DMS 273 (cell line): ENCODE data around the gene PTAR1.

ENCODE experiments used
- DNase-seq: peaks from one replicate; lab custom pipeline; 2025; ENCODE audit not compliant: unreplicated experiment; lab: John Stamatoyannopoulos, UW

PTAR1 gene

DNA sequence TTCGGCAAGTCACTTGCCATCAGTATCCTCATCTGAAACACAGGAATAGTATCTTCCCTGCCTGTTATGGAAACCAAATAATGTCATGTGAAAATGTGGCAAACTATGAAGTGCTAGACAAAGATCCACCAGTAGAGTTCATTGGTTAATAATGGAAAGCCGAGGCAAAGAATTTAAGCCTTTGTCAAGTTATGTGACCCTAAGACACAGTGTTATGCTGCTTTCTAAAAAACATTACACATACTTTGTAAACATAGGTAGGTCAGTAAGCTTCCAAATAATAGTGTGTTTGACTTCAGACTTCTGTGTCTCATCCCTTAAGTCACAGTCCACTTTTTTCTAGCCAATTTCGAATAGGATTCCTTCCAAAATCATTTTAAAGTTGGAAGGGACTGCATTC is 6.0 kb downstream of the PTAR1 start:
- no peak for DNase-seq

DNA sequence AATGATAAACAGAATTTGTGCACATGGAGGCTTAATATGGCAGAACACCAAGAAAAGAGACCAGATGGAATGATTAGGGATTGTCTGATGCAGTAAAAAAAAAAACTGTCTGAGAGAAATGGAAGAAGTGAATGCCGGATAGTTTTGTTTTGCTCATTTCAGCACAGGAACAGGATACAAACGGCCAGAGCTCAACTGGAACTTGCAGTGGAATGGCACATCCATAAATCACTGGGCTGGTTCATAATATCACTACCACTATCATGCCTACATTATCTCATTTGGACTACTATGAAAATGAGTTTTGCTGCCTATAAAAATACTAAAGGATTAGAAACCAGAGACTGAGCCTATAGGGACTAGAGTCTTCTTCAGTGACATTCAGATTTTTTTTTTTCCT is 9.7 kb downstream of the PTAR1 start:
- no peak for DNase-seq

GRCh38 chr9:69748304-69748703 is 11.5 kb downstream of the PTAR1 start:
- no peak for DNase-seq

GRCh38 chr9:69746859-69747560 is 12.8 kb downstream of the PTAR1 start:
- DNase-seq, result no peak

DNA sequence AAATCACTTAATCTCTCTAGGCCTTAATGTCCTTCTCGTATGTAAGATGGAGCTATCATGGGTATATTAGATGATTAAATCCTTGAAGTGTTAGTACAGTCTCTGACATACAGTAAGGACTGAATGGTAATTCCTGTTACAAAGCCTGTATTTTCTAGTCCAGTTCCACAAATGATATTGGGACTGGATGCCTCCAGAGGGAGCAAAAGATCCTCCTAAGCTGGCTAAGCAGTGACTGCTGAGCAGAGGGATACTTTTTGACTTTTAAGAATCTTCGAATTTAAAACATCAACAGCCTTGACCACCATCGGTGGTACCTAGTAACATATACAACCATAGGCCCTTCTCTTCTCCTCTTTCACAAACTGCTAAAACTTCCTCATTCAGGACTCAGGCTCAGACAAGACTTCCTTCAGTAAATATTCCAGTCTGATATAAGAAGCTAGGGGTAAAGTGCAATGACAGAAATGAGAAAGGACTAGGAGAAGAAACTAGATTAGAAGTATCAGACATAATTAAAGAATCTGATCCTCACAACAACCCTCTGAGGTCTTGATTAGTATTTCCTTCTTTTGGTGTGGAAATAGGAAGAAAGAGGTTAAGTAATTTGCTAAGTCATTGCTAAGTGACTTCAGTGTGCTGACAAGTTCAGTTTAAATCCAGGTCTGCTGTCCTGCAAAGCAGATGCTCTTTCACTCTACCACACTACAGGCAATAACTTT is 13.9 kb downstream of the PTAR1 start:
- DNase-seq, result peak; percentile 6

GRCh38 chr9:69744688-69745380 is 15.0 kb downstream of the PTAR1 start:
- DNase-seq, result no peak

DNA sequence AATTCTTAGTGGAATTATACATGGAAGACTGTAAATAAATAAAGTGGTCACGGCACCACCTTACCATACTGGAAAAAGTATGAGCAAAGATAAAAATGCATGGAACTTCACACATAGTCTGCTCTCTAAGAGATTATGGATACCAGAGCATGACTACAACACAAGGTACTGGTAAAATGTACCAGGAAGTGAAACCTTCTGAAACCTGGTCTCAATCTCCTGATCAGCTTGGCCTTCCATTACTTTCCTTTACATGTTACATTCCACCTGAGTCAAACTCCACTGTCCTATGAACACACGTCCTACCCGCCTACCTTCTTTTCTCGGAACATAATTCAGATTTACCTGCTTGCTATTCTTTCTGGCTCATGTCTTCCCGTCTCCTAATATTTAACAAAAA is 15.9 kb downstream of the PTAR1 start:
- no peak for DNase-seq

DNA sequence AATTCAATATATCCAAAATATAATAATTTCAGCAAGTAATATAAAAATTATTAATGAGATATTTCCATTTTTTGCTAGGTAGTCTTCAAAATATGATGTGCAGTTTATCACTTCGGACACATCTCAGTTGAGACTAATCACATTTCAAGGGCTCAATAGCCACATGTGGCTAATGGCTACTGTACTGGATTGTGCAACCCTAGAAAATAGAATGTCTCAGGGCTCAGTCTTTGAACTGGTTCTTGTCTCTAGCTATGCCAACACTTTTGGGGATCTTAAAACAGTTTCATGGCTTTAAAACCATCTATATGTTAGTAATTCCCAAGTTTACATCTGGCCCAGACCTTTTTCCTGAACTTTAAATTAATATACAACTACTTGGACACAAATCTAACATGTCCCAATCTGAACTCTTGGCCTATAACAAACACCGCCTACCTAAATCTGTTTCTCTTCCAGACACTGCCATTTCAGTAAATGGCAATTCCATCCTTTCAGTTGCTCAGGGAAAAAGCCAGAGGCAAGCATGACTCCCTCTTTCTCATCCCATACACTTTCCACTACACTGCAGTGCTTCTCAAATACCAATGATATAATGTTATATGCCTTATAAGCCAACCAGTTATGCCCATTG is 18.8 kb downstream of the PTAR1 start:
- no peak for DNase-seq

DNA sequence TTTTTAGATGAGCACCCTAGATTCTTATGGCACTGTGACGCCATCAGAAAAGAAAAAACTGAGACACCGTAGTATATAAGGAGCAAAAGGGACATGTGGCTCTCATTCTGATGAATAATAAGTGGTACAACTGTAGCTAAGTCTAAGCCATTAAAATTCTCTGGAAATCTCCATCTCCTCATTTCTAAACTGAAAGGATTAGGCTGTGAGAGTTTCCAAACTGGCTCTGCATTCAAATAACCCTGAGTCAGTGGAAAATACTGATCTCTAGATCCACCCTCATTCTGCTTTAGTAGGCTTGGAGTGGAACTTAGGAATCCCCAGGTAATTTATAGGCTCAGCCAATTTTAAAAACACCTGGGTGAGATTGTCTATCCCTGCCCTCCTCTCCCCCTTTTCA is 28.5 kb downstream of the PTAR1 start:
- DNase-seq, result no peak

- DNase-seq, result no peak
Observed at GRCh38 chr9:69719983-69720382, 39.8 kb downstream of the PTAR1 start.

DNA sequence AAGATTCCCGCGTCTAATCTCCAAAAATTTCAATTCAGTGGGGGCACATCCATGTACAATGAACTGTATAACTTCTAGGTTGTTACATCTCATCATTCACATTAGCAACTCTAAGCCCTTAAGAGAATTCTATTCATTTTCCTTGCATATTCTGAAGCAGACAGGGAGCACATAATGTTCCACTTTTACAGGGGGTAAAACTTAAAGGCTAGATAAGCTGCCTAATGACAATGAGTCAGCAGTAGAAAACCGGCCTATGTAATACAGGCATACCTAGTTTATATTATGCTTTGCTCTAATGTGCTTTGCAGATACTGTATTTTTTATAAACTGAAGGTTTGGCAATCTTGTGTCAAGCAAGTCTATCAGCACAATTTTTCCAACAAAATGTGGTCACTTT is 40.4 kb downstream of the PTAR1 start:
- no peak for DNase-seq

DNA sequence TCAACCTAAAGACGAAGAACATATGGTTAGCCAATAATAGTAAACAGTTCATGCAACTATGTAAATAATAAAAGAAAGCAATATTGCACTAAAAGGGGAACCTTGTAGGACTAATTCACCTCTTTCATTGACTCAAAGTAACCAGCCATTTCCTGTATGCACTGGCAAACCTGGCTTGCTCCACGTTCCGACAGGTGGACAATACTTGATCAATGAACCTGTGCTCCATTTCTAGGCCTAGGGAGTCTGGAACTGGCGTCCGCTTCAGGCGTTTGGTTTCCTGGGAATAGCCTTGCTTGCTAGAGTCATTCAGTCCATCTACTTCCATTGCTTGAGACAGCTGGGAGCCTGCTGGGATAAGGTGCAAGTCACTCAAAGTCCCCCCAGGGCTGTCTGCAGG is 41.6 kb downstream of the PTAR1 start:
- DNase-seq, result no peak

DNA sequence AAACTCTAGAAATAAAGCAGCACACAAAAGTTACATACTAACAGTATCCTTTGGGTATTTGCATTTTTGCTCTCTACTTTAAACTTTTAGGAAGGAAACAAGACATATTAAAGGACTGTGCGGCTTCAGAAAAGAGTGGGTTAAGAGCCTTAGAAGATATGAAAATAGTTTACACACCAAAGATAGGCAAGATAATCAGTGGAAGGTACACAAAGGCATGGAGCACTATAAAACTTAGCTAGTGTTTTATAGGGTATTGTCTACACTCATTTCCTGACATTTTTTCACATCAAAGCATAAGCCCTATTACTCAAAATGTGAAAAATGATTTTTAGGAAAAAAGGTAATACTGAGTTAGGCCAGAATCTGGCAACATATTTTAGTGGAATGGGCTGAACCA is 44.0 kb downstream of the PTAR1 start:
- DNase-seq, result no peak

DNA sequence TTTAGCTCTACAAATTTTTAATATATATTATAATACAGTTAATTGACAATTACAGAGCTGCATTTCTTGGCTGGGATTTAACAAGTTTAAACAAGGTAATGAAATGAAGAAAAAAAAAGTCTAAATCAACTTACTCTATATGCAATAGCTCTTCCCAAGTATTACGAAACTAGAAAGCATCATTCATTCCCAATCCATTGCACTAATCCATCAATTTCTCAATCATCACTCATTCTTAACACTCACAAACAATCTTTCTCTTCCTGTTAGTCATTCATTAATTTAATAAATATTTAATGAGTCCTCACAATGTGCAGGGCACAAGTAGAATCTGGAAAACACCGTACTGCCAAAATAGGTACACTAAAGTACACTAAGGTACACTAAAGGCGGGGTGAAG is 44.7 kb downstream of the PTAR1 start:
- no peak for DNase-seq

DNA sequence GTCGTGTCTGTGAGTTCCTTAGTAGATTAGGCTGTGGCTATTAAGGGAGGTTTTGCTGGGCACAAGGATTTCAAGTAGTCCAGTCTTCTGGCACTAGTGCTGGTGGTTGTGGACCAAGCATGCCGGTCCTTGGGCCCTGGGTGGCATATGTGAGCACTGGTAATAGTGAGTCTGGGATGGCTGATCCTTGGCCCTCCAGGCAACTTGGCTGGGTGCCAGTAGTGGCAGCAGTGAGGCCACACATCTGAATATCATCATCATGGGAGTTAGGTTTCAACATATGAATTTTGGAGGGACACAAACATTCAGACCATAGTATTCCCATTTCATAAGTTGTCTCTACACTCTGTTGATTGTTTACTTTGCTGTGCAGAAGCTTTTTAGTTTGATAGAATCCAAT is 62.3 kb downstream of the PTAR1 start:
- DNase-seq, result no peak

- peak; percentile 38 for DNase-seq
Observed at GRCh38 chr9:69696802-69697201, 63.0 kb downstream of the PTAR1 start.

GRCh38 chr9:69689991-69690538 is 69.7 kb downstream of the PTAR1 start:
- DNase-seq, result peak; percentile 25

- no peak for DNase-seq
Observed at GRCh38 chr9:69683927-69684326, 75.9 kb downstream of the PTAR1 start.

DNA sequence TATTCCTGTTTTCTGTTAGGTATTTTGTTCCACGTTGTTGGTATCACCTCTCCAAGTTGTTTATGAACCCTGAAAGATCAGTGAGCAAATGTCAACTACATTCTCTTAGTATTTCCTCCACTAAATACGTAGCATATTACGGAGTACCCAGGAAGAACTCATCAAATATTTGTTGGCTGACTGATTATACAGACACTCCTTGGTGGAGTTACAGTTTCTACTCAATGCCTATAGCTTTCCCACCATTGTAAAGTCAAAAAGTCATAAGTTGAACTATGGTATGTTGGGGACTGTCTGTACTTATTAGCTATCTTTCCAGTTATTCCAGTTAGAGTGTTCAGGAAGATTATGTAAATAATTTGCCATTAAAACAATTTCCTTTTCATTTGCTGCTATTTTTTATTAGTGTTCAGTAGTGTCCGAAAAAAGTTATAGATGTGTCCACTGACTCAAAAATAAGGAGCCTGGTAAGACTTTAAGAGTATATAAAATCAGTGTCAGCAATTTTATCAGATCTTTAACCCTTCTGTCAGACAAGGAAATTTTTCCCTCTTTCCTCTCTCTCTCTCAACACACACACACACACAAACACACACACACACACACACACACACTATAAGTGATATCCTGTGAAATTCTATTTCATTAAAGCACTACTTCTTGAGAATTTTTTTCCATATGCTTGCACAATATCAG is 80.8 kb downstream of the PTAR1 start:
- DNase-seq, result no peak

DNA sequence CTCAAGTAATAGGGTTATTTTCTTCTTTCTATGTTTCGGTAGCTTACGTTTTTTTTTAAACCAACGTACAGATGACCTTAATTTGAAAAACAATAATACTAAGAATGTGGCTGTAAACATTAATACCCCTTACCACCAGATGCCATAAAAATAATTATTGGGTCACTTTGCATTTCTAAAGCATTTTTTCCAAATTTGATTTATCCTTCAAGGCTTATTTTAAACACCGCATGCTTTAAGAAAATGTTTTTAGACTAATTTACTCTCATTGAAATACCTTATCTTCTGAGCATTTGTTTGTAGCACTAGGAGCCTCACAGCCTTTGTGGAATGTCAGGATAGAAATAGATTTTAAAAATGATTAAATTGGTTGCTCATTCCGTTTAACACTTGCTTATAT is 81.9 kb downstream of the PTAR1 start:
- DNase-seq, result no peak

GRCh38 chr9:69675563-69675962 is 84.2 kb downstream of the PTAR1 start:
- no peak for DNase-seq
